ENCODE results near the gene PMEL.
A peak's percentile ranks its signal among the peaks of the same experiment; 100 is the strongest.
"Not testable (repeated sequence)": the region's sequence is repeated elsewhere in the genome, so short reads cannot be mapped to it uniquely, and the experiment has no call there.

Gene PMEL

GRCh38 chr12:55926738-55927587 lies 38.9 kb downstream of the PMEL start:
- H3K27me3 ChIP-seq (ENCODE audit: control insufficient read depth, insufficient read depth, low read length): no peaks in the 10 kb centered on the region
- no peaks in the 10 kb centered on the region for H3K9me3 ChIP-seq (replicated peaks; ENCODE audit: low read length)
- H3K36me3 ChIP-seq (ENCODE audit: insufficient read depth, low read length): peaks cover 5% of the 10 kb centered on the region
- peaks cover 36% of the 10 kb centered on the region for H3K4me1 ChIP-seq (ENCODE audit: control insufficient read depth, insufficient read depth, low read length)
- peak overlapping the region; percentile 98 for H3K9ac ChIP-seq (ENCODE audit: low read depth, low read length)
- H3K4me2 ChIP-seq (ENCODE audit: low read length): peak overlapping the region; percentile 88
- H3K4me3 ChIP-seq (ENCODE audit: low read length): peak overlapping the region; percentile 97

DNA sequence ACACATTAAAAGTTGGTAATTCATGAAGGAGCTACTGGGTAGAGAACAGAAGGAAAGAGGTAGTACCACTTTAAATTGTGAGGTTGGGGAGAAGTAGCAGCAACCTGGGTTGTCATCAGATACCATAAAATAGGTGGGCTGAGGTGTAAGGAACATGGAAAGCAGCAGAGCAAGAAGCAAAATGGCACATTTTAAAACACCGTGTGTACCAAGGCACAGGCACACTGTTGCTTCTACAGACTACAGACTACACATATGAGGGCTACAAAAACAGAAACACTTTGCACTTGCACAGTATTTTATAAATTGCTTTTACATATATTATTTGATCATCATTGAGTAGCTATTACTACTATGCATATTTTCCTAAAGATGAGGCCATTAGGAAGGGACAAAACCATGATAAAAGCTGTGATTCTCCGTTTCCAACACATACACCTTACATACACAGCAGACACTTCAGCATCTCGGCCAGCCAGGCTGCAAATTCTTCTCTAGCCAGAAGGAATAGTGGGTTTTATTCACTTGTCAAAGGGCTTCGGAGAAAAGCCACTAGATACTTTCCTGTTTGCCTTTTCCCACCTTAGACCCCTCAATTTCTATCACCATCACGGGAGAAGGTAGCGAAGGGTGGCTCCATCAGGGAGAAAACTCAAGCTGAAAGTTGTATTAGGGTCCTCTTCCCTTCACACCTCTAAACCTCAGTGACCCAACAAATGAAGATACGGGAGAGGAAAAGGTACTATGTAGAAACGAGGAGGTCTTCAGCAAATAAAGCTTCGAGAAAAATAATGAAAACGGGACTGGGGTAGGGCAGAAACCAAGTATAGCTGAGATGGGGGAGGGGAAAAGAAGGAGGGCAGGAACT lies 39.7 kb downstream of the PMEL start:
- Histone ChIP-seq H3K4me3 (ENCODE audit: low read length) (peak overlapping the region; percentile 97), H3K36me3 (ENCODE audit: insufficient read depth, low read length) (peaks cover 8% of the 10 kb centered on the region), H3K4me2 (ENCODE audit: low read length) (peak overlapping the region; percentile 88), H3K4me1 (ENCODE audit: control insufficient read depth, insufficient read depth, low read length) (peaks cover 32% of the 10 kb centered on the region), H3K9me3 (replicated peaks; ENCODE audit: low read length) (no peaks in the 10 kb centered on the region), H3K9ac (ENCODE audit: low read depth, low read length) (peak overlapping the region; percentile 98), H3K27me3 (ENCODE audit: control insufficient read depth, insufficient read depth, low read length) (no peaks in the 10 kb centered on the region)

DNA sequence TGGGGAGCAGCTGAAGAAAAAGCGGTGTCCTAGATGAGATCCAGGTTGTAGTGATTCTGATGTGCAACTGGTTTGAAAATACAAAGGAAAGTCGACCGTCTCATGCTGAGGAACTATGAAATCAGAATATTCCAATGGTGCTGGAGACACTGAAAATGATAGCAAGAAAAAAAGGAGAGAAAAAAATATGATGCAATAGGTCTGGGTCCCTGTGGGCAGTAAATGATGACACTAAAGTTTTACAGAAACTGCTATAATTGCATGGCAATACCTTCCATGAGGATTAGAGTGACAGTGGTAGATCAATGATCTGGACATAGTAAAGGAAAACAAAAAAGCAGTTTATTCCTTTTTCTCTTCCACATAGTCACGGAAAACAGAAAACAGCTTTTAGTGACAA lies 40.5 kb downstream of the PMEL start:
- peak overlapping the region; percentile 16 for H3K9ac ChIP-seq (ENCODE audit: low read depth, low read length)
- H3K4me2 ChIP-seq (ENCODE audit: low read length): peak overlapping the region; percentile 88
- no peaks in the 10 kb centered on the region for H3K27me3 ChIP-seq (ENCODE audit: control insufficient read depth, insufficient read depth, low read length)
- H3K4me3 ChIP-seq (ENCODE audit: low read length): peak overlapping the region; percentile 97
- peaks cover 24% of the 10 kb centered on the region for H3K4me1 ChIP-seq (ENCODE audit: control insufficient read depth, insufficient read depth, low read length)
- H3K9me3 ChIP-seq (replicated peaks; ENCODE audit: low read length): no peaks in the 10 kb centered on the region
- peaks cover 8% of the 10 kb centered on the region for H3K36me3 ChIP-seq (ENCODE audit: insufficient read depth, low read length)

GRCh38 chr12:55923648-55924047 lies 42.2 kb downstream of the PMEL start:
- peaks cover 33% of the 10 kb centered on the region for H3K4me1 ChIP-seq (ENCODE audit: control insufficient read depth, insufficient read depth, low read length)
- not testable (repeated sequence) for H3K4me2 ChIP-seq (ENCODE audit: low read length); H3K4me3 ChIP-seq (ENCODE audit: low read length); H3K27me3 ChIP-seq (ENCODE audit: control insufficient read depth, insufficient read depth, low read length); H3K9ac ChIP-seq (ENCODE audit: low read depth, low read length); H3K9me3 ChIP-seq (replicated peaks; ENCODE audit: low read length); H3K36me3 ChIP-seq (ENCODE audit: insufficient read depth, low read length)

- Histone ChIP-seq H3K4me2 (ENCODE audit: low read length) (no peak overlapping the region), H3K4me1 (ENCODE audit: control insufficient read depth, insufficient read depth, low read length) (peaks cover 33% of the 10 kb centered on the region), H3K36me3 (ENCODE audit: insufficient read depth, low read length) (peaks cover 8% of the 10 kb centered on the region), H3K27me3 (ENCODE audit: control insufficient read depth, insufficient read depth, low read length) (no peaks in the 10 kb centered on the region), H3K9ac (ENCODE audit: low read depth, low read length) (no peak overlapping the region), H3K4me3 (ENCODE audit: low read length) (no peak overlapping the region), H3K9me3 (replicated peaks; ENCODE audit: low read length) (no peaks in the 10 kb centered on the region)
These were observed 43.7 kb downstream of the PMEL start for GRCh38 chr12:55922126-55922525.

DNA sequence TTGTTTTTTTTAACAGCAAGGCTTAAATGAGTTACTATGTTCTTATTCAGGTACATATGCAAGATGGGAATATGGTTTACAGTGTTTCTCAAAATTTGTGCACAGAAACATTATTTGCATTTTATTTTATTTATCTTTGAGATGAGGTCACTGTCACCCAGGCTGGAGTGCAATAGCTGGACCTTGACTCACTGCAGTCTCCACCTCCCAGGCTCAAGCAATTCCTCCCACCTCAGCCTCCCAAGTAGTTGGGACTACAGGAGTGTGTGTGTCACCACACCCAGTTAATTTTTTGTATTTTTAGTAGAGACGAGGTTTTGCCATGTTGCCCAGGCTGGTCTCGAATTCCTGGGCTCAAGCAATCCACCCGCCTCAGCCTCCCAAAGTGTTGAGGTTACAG lies 46.8 kb downstream of the PMEL start:
- H3K4me2 ChIP-seq (ENCODE audit: low read length); H3K4me3 ChIP-seq (ENCODE audit: low read length); H3K9me3 ChIP-seq (replicated peaks; ENCODE audit: low read length); H3K27me3 ChIP-seq (ENCODE audit: control insufficient read depth, insufficient read depth, low read length); H3K9ac ChIP-seq (ENCODE audit: low read depth, low read length): not testable (repeated sequence)
- Histone ChIP-seq H3K36me3 (ENCODE audit: insufficient read depth, low read length) (peaks cover 12% of the 10 kb centered on the region), H3K4me1 (ENCODE audit: control insufficient read depth, insufficient read depth, low read length) (peaks cover 31% of the 10 kb centered on the region)

DNA sequence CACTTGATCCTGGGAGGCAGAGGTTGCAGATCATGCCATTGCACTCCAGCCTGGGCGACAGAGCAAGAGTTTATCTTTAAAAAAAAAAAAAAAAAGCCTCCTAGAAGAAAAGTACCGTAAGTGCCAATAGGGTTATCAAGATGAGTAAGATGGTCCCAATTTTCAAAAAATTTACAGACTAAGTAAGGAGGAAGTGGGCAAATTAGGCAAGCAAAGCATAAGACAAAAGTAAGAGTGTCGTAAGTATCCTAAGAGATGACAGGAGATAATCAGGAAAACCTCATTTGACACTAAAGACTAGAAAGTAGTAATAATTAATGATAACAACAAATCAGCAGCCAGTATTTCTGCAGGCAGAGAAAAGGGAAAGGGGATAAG lies 50.4 kb downstream of the PMEL start:
- peaks cover 25% of the 10 kb centered on the region for H3K4me1 ChIP-seq (ENCODE audit: control insufficient read depth, insufficient read depth, low read length)
- no peaks in the 10 kb centered on the region for H3K9me3 ChIP-seq (replicated peaks; ENCODE audit: low read length)
- H3K27me3 ChIP-seq (ENCODE audit: control insufficient read depth, insufficient read depth, low read length): no peaks in the 10 kb centered on the region
- peaks cover 16% of the 10 kb centered on the region for H3K36me3 ChIP-seq (ENCODE audit: insufficient read depth, low read length)
- H3K4me2 ChIP-seq (ENCODE audit: low read length): no peak overlapping the region
- H3K9ac ChIP-seq (ENCODE audit: low read depth, low read length): no peak overlapping the region
- no peak overlapping the region for H3K4me3 ChIP-seq (ENCODE audit: low read length)

- H3K27me3 ChIP-seq (ENCODE audit: control insufficient read depth, insufficient read depth, low read length): no peaks in the 10 kb centered on the region
- no peak overlapping the region for H3K4me3 ChIP-seq (ENCODE audit: low read length)
- no peaks in the 10 kb centered on the region for H3K9me3 ChIP-seq (replicated peaks; ENCODE audit: low read length)
- H3K36me3 ChIP-seq (ENCODE audit: insufficient read depth, low read length): peaks cover 16% of the 10 kb centered on the region
- H3K4me2 ChIP-seq (ENCODE audit: low read length): no peak overlapping the region
- no peak overlapping the region for H3K9ac ChIP-seq (ENCODE audit: low read depth, low read length)
- H3K4me1 ChIP-seq (ENCODE audit: control insufficient read depth, insufficient read depth, low read length): peaks cover 16% of the 10 kb centered on the region
These were observed 52.9 kb downstream of the PMEL start for GRCh38 chr12:55912908-55913307.

DNA sequence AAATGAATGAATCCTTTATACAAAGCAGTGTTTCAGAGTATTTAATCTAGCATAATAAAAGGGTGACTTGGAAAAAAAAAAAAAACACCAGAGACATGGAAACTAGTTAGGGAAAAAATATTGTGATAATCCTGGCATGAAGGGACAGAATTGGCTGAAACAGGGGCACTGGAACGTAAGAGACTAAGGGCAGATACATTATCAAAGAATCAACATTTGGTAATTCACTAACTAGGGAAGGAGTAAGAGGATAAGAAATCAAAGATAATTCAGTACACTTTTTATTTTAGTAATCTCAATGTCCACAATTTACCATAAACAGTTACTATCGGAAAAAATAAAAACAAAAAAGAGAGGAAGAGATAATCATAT lies 56.3 kb downstream of the PMEL start:
- peaks cover 13% of the 10 kb centered on the region for H3K4me1 ChIP-seq (ENCODE audit: control insufficient read depth, insufficient read depth, low read length)
- no peak overlapping the region for H3K4me3 ChIP-seq (ENCODE audit: low read length)
- H3K9ac ChIP-seq (ENCODE audit: low read depth, low read length): peak overlapping the region; percentile 58
- peaks cover 15% of the 10 kb centered on the region for H3K36me3 ChIP-seq (ENCODE audit: insufficient read depth, low read length)
- no peaks in the 10 kb centered on the region for H3K27me3 ChIP-seq (ENCODE audit: control insufficient read depth, insufficient read depth, low read length)
- no peaks in the 10 kb centered on the region for H3K9me3 ChIP-seq (replicated peaks; ENCODE audit: low read length)
- peak overlapping the region; percentile 9 for H3K4me2 ChIP-seq (ENCODE audit: low read length)

GRCh38 chr12:55908726-55909512 lies 56.9 kb downstream of the PMEL start:
- H3K4me1 ChIP-seq (ENCODE audit: control insufficient read depth, insufficient read depth, low read length): peaks cover 12% of the 10 kb centered on the region
- no peaks in the 10 kb centered on the region for H3K9me3 ChIP-seq (replicated peaks; ENCODE audit: low read length)
- peaks cover 9% of the 10 kb centered on the region for H3K36me3 ChIP-seq (ENCODE audit: insufficient read depth, low read length)
- no peaks in the 10 kb centered on the region for H3K27me3 ChIP-seq (ENCODE audit: control insufficient read depth, insufficient read depth, low read length)
- peak overlapping the region; percentile 58 for H3K9ac ChIP-seq (ENCODE audit: low read depth, low read length)
- peak overlapping the region; percentile 9 for H3K4me2 ChIP-seq (ENCODE audit: low read length)
- no peak overlapping the region for H3K4me3 ChIP-seq (ENCODE audit: low read length)

DNA sequence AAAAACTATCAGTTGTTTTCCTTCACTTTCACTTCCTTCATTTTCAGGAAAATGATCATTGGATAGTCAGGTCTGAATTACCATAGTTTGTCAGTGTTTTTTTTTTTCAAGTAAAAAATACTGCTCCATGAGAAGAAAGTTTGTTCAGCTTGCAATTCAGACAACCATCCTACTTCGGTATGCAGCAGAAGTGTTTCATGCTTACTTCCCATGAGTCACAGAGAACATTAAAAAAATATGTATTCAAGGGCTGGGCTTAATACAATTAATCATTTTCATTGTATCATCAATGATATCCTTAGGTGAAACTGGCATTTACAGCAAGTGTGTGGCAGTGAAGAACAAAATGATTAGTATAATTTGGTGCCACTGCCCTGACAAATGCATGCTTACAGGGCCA lies 59.8 kb downstream of the PMEL start:
- H3K9me3 ChIP-seq (replicated peaks; ENCODE audit: low read length): no peaks in the 10 kb centered on the region
- H3K9ac ChIP-seq (ENCODE audit: low read depth, low read length): no peak overlapping the region
- H3K4me3 ChIP-seq (ENCODE audit: low read length): no peak overlapping the region
- peaks cover 15% of the 10 kb centered on the region for H3K36me3 ChIP-seq (ENCODE audit: insufficient read depth, low read length)
- H3K27me3 ChIP-seq (ENCODE audit: control insufficient read depth, insufficient read depth, low read length): no peaks in the 10 kb centered on the region
- H3K4me1 ChIP-seq (ENCODE audit: control insufficient read depth, insufficient read depth, low read length): peaks cover 12% of the 10 kb centered on the region
- no peak overlapping the region for H3K4me2 ChIP-seq (ENCODE audit: low read length)

Measured in skeletal muscle satellite cell (primary cell).